Measurements from ENCODE around the gene FLNA.

DNA sequence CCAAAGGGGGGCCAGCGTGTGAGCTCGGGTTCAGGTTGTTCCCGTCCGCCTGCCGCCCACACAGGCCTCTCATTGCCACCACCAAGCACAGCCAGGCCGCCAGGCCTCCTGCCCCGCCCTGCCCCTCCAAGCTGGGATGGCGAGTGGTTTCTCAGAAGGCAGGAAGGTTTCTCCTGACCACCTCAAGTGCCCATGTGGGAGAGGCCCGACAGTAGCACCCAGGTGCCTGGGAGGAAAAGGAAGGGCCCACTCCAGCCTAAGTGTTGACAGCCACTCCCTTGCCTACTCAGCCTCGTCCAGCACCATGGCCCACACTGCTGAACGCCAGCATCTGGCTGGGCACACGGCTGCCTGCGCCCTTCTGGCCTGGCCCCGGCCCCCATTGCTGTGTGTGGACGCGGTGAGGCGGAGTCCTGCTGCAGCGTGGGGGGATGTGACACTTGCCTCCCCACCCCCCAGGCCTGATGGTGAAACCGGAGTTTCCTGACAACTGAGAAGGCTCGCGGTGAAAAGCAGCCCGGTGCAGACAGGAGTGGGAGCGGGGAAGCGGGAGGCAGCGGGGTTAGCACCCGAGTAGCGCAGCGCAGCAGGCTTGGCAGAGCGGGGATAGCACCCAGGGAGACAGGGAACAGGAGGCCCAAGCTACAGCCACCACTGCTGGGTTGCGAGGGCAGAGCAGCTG lies 19.2 kb downstream of the FLNA start:
- TF ChIP-seq, protein P1, sequence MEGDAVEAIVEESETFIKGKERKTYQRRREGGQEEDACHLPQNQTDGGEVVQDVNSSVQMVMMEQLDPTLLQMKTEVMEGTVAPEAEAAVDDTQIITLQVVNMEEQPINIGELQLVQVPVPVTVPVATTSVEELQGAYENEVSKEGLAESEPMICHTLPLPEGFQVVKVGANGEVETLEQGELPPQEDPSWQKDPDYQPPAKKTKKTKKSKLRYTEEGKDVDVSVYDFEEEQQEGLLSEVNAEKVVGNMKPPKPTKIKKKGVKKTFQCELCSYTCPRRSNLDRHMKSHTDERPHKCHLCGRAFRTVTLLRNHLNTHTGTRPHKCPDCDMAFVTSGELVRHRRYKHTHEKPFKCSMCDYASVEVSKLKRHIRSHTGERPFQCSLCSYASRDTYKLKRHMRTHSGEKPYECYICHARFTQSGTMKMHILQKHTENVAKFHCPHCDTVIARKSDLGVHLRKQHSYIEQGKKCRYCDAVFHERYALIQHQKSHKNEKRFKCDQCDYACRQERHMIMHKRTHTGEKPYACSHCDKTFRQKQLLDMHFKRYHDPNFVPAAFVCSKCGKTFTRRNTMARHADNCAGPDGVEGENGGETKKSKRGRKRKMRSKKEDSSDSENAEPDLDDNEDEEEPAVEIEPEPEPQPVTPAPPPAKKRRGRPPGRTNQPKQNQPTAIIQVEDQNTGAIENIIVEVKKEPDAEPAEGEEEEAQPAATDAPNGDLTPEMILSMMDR (IDR thresholded peaks at IDR 0.05 in 2 of 3, conservative IDR thresholded peaks at IDR 0.05 in 1 of 3; ENCODE audit: control insufficient read depth in 2 of 3, extremely low read depth in 1 of 3, insufficient read depth in 1 of 3, low read depth in 3 of 3, low read length in 3 of 3) = no peak
- TF ChIP-seq EP300 (IDR thresholded peaks at IDR 0.05; ENCODE audit: borderline replicate concordance in 1 of 2, control insufficient read depth in 1 of 2, low read depth in 2 of 2, low read length in 2 of 2) (no peak), POLR2AphosphoS5 (IDR thresholded peaks at IDR 0.05; ENCODE audit: low read length) (no peak)

Data from GM12878 (cell line).